Epithelial cell of esophagus (primary cell): ENCODE data around the gene KRTAP10-2.

ENCODE experiments used
- DNase-seq: peaks from one replicate; pipeline ENCODE4 v3.0.0; 2010; ENCODE audit warnings: low read depth
- H3K4me3 ChIP-seq: 2 replicates; pipeline ENCODE4 v1.5.1; 2011; ENCODE audit warnings: mild to moderate bottlenecking, low read length, control low read depth
- TF ChIP-seq, protein P1 (sequence below): IDR thresholded peaks from 2 replicates; pipeline ENCODE4 v1.5.1; 2011; ENCODE audit warnings: low read depth, mild to moderate bottlenecking, low read length, control low read depth, inconsistent platforms; ENCODE audit not compliant: insufficient read depth; ENCODE audit errors: missing control alignments

The KRTAP10-2 gene

DNA sequence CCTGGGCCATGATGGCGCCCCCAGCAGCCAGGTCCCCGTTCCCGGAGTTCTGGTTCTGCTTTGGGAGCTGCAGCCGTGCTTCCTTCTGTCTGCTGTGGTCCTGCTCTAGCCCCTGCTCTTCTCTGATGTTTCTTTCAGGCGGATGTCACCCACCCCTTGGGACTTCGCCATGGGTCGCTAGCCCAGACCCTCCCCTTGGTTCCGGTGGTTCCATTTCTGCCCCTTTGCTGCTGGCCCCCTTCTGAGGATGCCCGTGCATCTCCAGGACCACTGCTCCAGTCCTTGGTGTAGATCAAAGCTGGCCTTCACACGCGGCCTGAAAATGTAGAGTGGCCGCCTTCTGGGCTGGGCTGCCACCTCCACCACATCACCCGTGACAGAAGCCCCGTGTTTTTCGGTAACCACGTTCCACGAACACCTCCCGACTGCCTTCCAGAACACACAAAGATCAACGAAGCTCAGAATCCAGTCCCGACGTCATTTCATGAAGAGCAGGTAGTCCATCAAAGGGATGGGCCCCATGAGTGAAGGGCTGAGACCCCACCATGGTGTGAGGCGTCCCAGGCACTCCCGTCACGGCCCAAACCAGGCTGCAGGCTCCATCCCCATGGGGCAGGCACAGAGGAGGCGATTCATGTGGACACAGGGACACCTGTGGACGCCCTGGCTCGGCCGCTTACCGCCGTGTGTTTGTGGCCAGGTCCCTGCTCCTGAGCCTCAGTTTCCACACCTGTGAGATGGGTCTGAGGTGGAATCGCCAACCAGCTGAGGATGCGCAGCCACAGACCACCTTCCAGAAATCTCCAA is 35.7 kb downstream of the KRTAP10-2 start:
- no peak for DNase-seq
- no peak overlapping the region for H3K4me3 ChIP-seq
- TF ChIP-seq, protein P1, sequence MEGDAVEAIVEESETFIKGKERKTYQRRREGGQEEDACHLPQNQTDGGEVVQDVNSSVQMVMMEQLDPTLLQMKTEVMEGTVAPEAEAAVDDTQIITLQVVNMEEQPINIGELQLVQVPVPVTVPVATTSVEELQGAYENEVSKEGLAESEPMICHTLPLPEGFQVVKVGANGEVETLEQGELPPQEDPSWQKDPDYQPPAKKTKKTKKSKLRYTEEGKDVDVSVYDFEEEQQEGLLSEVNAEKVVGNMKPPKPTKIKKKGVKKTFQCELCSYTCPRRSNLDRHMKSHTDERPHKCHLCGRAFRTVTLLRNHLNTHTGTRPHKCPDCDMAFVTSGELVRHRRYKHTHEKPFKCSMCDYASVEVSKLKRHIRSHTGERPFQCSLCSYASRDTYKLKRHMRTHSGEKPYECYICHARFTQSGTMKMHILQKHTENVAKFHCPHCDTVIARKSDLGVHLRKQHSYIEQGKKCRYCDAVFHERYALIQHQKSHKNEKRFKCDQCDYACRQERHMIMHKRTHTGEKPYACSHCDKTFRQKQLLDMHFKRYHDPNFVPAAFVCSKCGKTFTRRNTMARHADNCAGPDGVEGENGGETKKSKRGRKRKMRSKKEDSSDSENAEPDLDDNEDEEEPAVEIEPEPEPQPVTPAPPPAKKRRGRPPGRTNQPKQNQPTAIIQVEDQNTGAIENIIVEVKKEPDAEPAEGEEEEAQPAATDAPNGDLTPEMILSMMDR, result no peak

DNA sequence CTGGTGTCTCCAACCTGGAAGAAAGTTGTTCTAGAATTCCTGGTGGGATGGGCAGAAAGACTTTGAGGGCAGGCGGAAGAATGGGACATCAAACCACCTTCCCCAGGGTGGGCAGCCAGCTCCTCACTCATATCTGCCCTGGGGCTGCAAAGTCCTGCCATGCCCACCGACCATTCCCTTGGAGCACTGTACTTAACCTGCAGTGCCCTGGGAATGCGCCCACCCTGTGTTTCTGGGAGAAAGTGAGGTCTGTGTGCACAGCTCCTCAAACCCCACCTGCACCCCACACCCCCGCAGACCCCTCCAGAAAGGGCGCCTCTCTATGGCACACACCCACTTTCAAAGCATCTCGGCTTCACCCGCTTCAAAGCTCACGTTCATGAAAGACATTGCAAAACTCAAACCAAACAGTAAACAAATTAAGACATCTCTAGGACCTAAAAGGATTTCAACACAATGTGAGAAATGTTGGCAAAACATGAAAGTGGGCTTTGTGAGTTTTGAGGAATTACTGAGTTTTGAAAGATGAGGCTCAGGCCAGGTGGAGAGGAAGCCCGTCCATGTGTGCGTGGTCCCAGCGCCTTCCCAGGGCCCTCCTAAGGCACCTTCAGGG is 36.5 kb downstream of the KRTAP10-2 start:
- no peak overlapping the region for H3K4me3 ChIP-seq
- DNase-seq, result no peak
- TF ChIP-seq, protein P1, result no peak

DNA sequence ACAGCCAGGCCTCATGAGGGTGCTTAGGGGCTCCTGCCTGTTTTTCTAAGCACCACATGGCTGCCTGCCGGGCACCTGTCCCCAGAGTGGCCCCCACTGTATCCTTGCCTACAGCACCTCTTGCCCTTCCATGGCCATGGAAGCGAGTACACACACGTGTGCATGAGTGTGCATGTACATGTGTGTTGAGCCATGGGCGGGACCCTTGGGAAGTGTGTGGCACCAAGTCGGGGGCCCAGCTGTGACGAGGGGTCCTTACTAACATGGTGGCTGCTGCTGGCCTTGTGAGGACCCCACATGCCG is 37.1 kb downstream of the KRTAP10-2 start:
- no peak overlapping the region for H3K4me3 ChIP-seq
- DNase-seq, result no peak
- TF ChIP-seq, protein P1, result no peak

DNA sequence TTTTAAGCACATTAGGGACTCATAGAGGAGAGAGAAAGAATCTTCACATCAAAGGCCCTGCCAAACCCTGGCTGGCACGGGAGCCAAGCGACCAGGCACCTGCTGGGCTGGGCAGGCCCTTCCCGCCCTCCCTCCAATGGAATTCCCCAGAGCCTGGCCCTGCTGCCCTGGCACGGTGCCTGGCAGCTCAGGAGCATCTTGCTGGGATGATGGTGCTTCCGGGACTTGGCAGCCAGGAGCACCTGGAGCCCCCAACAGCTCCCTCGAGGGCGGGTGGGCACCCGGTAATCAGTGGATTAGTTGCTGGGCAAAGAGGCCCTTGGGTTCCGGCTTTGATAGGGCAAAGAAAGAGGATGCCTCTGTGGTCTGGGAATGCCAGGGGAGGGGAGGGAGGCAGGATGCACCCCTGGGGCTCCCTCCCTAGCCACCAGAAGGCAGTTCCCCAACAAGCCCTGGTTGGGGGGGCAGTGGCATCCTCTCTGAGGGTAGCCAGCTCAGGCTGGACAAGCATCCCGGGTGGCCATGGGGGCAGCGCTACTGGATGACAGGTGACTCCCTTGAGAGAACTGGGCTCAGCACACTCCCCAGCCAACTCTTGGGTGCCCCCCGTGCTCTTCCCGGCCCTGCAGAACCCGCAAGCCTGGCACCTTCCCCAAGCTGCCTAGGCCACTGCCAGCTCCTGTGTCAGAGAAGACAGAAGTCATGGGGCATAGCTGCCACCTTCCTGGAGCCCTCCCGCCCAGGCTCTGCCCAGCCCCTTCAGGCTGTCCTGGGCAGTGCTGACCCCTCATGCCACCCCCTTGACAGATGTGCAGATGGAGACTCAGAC is 37.7 kb downstream of the KRTAP10-2 start:
- H3K4me3 ChIP-seq, result no peak overlapping the region
- TF ChIP-seq, protein P1, result no peak

DNA sequence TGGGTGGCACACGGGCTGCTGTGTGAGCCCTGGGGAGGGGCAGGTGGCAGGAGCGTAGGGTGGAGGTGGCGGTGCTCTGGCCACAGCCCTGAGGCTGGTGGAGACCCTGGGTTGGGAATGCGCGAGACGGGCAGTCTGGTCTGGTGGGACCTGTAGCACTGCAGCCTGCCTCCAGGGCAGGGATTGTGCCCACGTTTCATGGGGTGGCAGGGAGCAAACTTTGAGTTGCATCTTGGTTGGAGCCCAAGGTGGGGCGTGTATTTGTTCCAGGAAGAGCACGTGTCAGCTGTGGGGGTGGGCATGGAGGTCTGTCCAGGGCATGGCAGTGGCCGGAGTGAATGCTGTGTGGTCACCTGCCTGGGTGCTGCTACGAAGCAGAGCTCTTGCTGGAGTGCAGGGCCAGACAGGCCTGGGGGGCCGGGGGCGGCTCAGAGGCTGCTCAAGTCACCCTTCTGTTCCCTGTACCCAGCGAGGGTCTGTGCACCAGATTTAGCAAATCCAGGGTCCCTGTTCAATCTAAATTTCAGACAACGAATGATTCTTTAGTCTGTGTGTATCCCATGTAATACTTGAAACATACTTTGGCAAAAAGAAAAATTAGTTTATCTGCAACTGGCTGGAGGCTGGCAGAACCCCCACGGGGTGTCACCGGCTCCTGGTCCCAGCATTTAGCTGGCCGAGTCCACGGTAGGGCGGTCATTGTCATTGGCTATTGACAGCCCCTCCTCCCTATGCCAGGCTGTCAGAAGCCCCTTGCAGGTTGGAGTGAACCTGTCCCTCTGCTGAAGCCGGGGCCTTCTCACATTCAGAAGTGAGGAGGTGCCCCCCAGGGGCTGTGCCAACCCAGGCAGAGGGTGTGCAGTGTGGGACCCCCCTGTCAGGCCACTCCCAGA is 38.6 kb downstream of the KRTAP10-2 start:
- DNase-seq, result no peak
- TF ChIP-seq, protein P1, result no peak
- no peak overlapping the region for H3K4me3 ChIP-seq

More for the DNA sequence above, 37.7 kb downstream of the KRTAP10-2 start:
- no peak for DNase-seq

DNA sequence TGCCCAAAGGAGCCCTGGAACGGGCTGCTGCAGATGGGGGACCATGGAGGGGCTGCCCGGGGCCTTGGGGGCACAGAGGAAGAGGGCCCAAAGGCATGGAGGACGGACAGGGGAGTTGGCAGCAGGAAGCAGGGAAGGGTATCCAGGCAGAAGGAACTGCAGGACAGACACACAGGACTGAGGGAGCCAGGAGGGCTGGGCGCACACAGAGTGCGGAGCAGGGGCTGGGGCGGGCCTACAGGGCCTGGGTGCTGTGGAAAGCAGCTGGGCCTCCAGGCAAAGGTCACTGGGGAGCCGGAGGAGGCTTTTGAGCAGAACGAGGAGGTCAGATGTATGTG is 39.4 kb downstream of the KRTAP10-2 start:
- DNase-seq, result no peak
- H3K4me3 ChIP-seq, result no peak overlapping the region
- TF ChIP-seq, protein P1, result no peak
